H9 (cell line): ENCODE results near the gene BCL6. TPM values are rescaled to one million over a fixed set of nuclear protein-coding genes. Genes with fewer than 3 reads are reported as not detected.

ENCODE experiments used
- DNase-seq: peaks from one replicate; pipeline ENCODE4 v3.0.0-alpha.2; 2017
- H2AFZ ChIP-seq: one replicate; pipeline ENCODE4 v1.6.1; 2013; ENCODE audit warnings: mild to moderate bottlenecking, low read length, control low read depth, moderate library complexity
- H2AK5ac ChIP-seq: 2 replicates; pipeline ENCODE4 v1.6.1; 2013; ENCODE audit warnings: low read length, control low read depth, mixed read lengths; ENCODE audit not compliant: insufficient read length
- H2BK120ac ChIP-seq: one replicate; pipeline ENCODE4 v1.6.1; 2013; ENCODE audit warnings: low read depth, mild to moderate bottlenecking, low read length, control low read depth, inconsistent platforms; ENCODE audit not compliant: poor library complexity, severe bottlenecking
- H2BK12ac ChIP-seq: 2 replicates; pipeline ENCODE4 v1.6.1; 2013; ENCODE audit warnings: low read length, control low read depth, mixed read lengths, low read depth; ENCODE audit not compliant: insufficient read length
- H2BK15ac ChIP-seq: 2 replicates; pipeline ENCODE4 v1.6.1; 2013; ENCODE audit warnings: low read depth, low read length, control low read depth
- H2BK20ac ChIP-seq: one replicate; pipeline ENCODE4 v1.6.1; 2013; ENCODE audit warnings: low read depth, mild to moderate bottlenecking, low read length, control low read depth, inconsistent platforms; ENCODE audit not compliant: poor library complexity, severe bottlenecking
- H2BK5ac ChIP-seq: 2 replicates; pipeline ENCODE4 v1.6.1; 2013; ENCODE audit warnings: low read length, control low read depth, mixed read lengths; ENCODE audit not compliant: insufficient read length
- H3K14ac ChIP-seq: 2 replicates; pipeline ENCODE4 v1.6.1; 2013; ENCODE audit warnings: low read length, control low read depth; ENCODE audit not compliant: insufficient read depth
- H3K18ac ChIP-seq: 2 replicates; pipeline ENCODE4 v1.6.1; 2013; ENCODE audit warnings: low read depth, mild to moderate bottlenecking, mixed read lengths, low read length, control low read depth; ENCODE audit not compliant: insufficient read length
- H3K23ac ChIP-seq: 2 replicates; pipeline ENCODE4 v1.6.1; 2013; ENCODE audit warnings: low read length, control low read depth, mixed read lengths, low read depth; ENCODE audit not compliant: insufficient read length
- H3K23me2 ChIP-seq: 2 replicates; pipeline ENCODE4 v1.6.1; 2013; ENCODE audit warnings: low read depth, mild to moderate bottlenecking, mixed read lengths, low read length, control low read depth; ENCODE audit not compliant: insufficient read length, poor library complexity, severe bottlenecking
- H3K27ac ChIP-seq: 2 replicates; pipeline ENCODE4 v1.5.1; 2013; ENCODE audit warnings: low read length, control low read depth, mixed read lengths, low read depth; ENCODE audit not compliant: insufficient read length
- H3K27me3 ChIP-seq: 2 replicates; pipeline ENCODE4 v1.6.1; 2013; ENCODE audit warnings: low read length, control low read depth, inconsistent platforms; ENCODE audit not compliant: insufficient read depth
- H3K4ac ChIP-seq: 2 replicates; pipeline ENCODE4 v1.6.1; 2013; ENCODE audit warnings: low read depth, mild to moderate bottlenecking, control low read depth, inconsistent platforms, low read length, moderate library complexity
- H3K4me1 ChIP-seq: 2 replicates; pipeline ENCODE4 v1.6.1; 2013; ENCODE audit warnings: low read length, control low read depth, inconsistent platforms; ENCODE audit not compliant: insufficient read depth
- H3K4me2 ChIP-seq: 2 replicates; pipeline ENCODE4 v1.6.1; 2013; ENCODE audit warnings: low read length, control low read depth, mixed read lengths; ENCODE audit not compliant: insufficient read length, insufficient read depth
- H3K56ac ChIP-seq: 2 replicates; pipeline ENCODE4 v1.6.1; 2013; ENCODE audit warnings: low read depth, mild to moderate bottlenecking, mixed read lengths, low read length, control low read depth; ENCODE audit not compliant: insufficient read length
- H3K79me1 ChIP-seq: 2 replicates; pipeline ENCODE4 v1.6.1; 2013; ENCODE audit warnings: low read depth, mild to moderate bottlenecking, moderate library complexity, low read length, control low read depth, inconsistent platforms; ENCODE audit not compliant: insufficient read depth, poor library complexity, severe bottlenecking
- H3K79me2 ChIP-seq: 2 replicates; pipeline ENCODE4 v1.6.1; 2013; ENCODE audit warnings: low read length, control low read depth, inconsistent platforms; ENCODE audit not compliant: insufficient read depth
- H3K9ac ChIP-seq: 2 replicates; pipeline ENCODE4 v1.6.1; 2013; ENCODE audit warnings: low read length, control low read depth, mixed read lengths; ENCODE audit not compliant: insufficient read length; ENCODE audit errors: extremely low read depth
- H3K9me3 ChIP-seq: one replicate; pipeline ENCODE4 v1.6.1; 2013; ENCODE audit warnings: low read depth, low read length, inconsistent platforms; ENCODE audit not compliant: control insufficient read depth
- H3T11ph ChIP-seq: one replicate; pipeline ENCODE4 v1.6.1; 2013; ENCODE audit warnings: mild to moderate bottlenecking, low read length, control low read depth, inconsistent platforms
- H4K20me1 ChIP-seq: one replicate; pipeline ENCODE4 v1.6.1; 2013; ENCODE audit not compliant: control insufficient read depth, insufficient read length, insufficient read depth
- H4K5ac ChIP-seq: 2 replicates; pipeline ENCODE4 v1.6.1; 2013; ENCODE audit warnings: low read depth, mild to moderate bottlenecking, mixed read lengths, low read length, control low read depth; ENCODE audit not compliant: insufficient read length
- H4K8ac ChIP-seq: replicated peaks from 2 replicates; pipeline ENCODE4 v1.6.1; 2013; ENCODE audit warnings: low read length, control low read depth, mixed read lengths, low read depth; ENCODE audit not compliant: insufficient read length
- H4K91ac ChIP-seq: 2 replicates; pipeline ENCODE4 v1.6.1; 2013; ENCODE audit warnings: low read depth, mild to moderate bottlenecking, moderate library complexity, mixed read lengths, low read length, control low read depth; ENCODE audit not compliant: insufficient read length
- H3K27ac Mint-ChIP-seq, 3 experiments: 2 replicates in 2 of 3; 3 replicates in 1 of 3; pipeline ENCODE4 v1.8.0; 2020 to 2021; ENCODE audit warnings: mixed read lengths in 3 of 3, mild to moderate bottlenecking in 1 of 3, moderate library complexity in 1 of 3
- H3K27me3 Mint-ChIP-seq: 2 replicates; pipeline ENCODE4 v1.8.0; 2021; ENCODE audit warnings: low read depth, mild to moderate bottlenecking, moderate library complexity, mixed read lengths
- H3K36me3 Mint-ChIP-seq, 3 experiments: 2 replicates in 2 of 3; 3 replicates in 1 of 3; pipeline ENCODE4 v1.8.0; 2020 to 2021; ENCODE audit warnings: low read depth in 3 of 3, mixed read lengths in 3 of 3; ENCODE audit not compliant: insufficient read depth in 1 of 3
- H3K4me1 Mint-ChIP-seq, 2 experiments: 2 replicates each; pipeline ENCODE4 v1.8.0; 2020; ENCODE audit warnings: mixed read lengths in 2 of 2
- H3K4me3 Mint-ChIP-seq, 2 experiments: 2 replicates in 1 of 2; 3 replicates in 1 of 2; pipeline ENCODE4 v1.8.0; 2020 to 2021; ENCODE audit warnings: mild to moderate bottlenecking in 2 of 2, mixed read lengths in 2 of 2, moderate library complexity in 1 of 2
- H3K9me3 Mint-ChIP-seq, 2 experiments: 2 replicates in 1 of 2; 3 replicates in 1 of 2; pipeline ENCODE4 v1.8.0; 2020; ENCODE audit warnings: mild to moderate bottlenecking in 2 of 2, mixed read lengths in 2 of 2, moderate library complexity in 1 of 2
- WGBS: extraction: QIAGEN DNeasy Blood & Tissue Kit; methylation state at CpG from one replicate; pipeline ENCODE4 v1.1.7; 2013; ENCODE audit warnings: missing lambda C conversion rate, low lambda C conversion rate, mixed read lengths; ENCODE audit not compliant: insufficient read length; ENCODE audit errors: extremely low coverage; 5-methylcytosine and 5-hydroxymethylcytosine counted together
- total RNA-seq: library from RNA; stranded (reverse); gene quantifications from 2 replicates; pipeline ENCODE4 v1.2.1, GENCODE V29; 2021
- TF ChIP-seq, protein P1 (sequence below): fragments of 200-600 bp; sonication (generic); conservative IDR thresholded peaks from 3 replicates; pipeline ENCODE4 v1.8.0; 2021; ENCODE audit warnings: antibody characterized with exemption, mild to moderate bottlenecking

BCL6 gene
- total RNA-seq, 1 experiment from 2014 or later: 3.4 TPM

GRCh38 chr3:187750006-187750512 lies 4.8 kb upstream of the BCL6 start:
- Histone ChIP-seq H3K56ac (no peak overlapping the region), H3K14ac (peak overlapping the region; percentile 51; the same call in 1 of the 2 replicates), H3K23ac (no peak overlapping the region), H3K4me2 (peak overlapping the region; percentile 87), H3K4me1 (peaks cover 7% of the 10 kb centered on the region; the same call in 1 of the 2 replicates), H4K91ac (no peak overlapping the region), H2BK15ac (no peak overlapping the region), H2AFZ (peak overlapping the region; percentile 35), H3K9me3 (no peaks in the 10 kb centered on the region), H3K4ac (no peak overlapping the region), H2BK120ac (no peak overlapping the region), H2BK12ac (no peak overlapping the region), H3K23me2 (peaks cover 12% of the 10 kb centered on the region), H2AK5ac (no peak overlapping the region), H3T11ph (no peak overlapping the region), H3K79me2 (no peaks in the 10 kb centered on the region), H2BK5ac (no peak overlapping the region), H3K79me1 (no peaks in the 10 kb centered on the region), H3K27ac (peak overlapping the region; percentile 88), H3K27me3 (no peaks in the 10 kb centered on the region), H4K8ac (no peak overlapping the region), H3K9ac (peak overlapping the region; percentile 28), H2BK20ac (no peak overlapping the region), H3K18ac (peak overlapping the region; percentile 28), H4K20me1 (no peaks in the 10 kb centered on the region), H4K5ac (peak overlapping the region; percentile 31)
- DNase-seq: peak; percentile 89
- WGBS: 100% methylated on average over 3 of the region's 14 CpGs
- TF ChIP-seq, protein P1, sequence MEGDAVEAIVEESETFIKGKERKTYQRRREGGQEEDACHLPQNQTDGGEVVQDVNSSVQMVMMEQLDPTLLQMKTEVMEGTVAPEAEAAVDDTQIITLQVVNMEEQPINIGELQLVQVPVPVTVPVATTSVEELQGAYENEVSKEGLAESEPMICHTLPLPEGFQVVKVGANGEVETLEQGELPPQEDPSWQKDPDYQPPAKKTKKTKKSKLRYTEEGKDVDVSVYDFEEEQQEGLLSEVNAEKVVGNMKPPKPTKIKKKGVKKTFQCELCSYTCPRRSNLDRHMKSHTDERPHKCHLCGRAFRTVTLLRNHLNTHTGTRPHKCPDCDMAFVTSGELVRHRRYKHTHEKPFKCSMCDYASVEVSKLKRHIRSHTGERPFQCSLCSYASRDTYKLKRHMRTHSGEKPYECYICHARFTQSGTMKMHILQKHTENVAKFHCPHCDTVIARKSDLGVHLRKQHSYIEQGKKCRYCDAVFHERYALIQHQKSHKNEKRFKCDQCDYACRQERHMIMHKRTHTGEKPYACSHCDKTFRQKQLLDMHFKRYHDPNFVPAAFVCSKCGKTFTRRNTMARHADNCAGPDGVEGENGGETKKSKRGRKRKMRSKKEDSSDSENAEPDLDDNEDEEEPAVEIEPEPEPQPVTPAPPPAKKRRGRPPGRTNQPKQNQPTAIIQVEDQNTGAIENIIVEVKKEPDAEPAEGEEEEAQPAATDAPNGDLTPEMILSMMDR: no peak
- H3K9me3 Mint-ChIP-seq: no peaks in the 10 kb centered on the region; a peak in 1 of 5 replicates
- no peaks in the 10 kb centered on the region for H3K27me3 Mint-ChIP-seq
- peak overlapping the region; percentile 67 to 93 (median 72); a peak in 6 of 7 replicates for H3K27ac Mint-ChIP-seq
- H3K4me3 Mint-ChIP-seq: peak overlapping the region; percentile 60 to 72
- peaks cover 56% of the 10 kb centered on the region in 2 experiments for H3K4me1 Mint-ChIP-seq
- H3K36me3 Mint-ChIP-seq: no peaks in the 10 kb centered on the region
